NCI-H1930 (cell line): ENCODE data around the gene TEX13B.

Source experiments
- DNase-seq, 2 experiments: peaks; one replicate each; lab custom pipeline; 2025; lab: John Stamatoyannopoulos, UW

TEX13B gene

DNA sequence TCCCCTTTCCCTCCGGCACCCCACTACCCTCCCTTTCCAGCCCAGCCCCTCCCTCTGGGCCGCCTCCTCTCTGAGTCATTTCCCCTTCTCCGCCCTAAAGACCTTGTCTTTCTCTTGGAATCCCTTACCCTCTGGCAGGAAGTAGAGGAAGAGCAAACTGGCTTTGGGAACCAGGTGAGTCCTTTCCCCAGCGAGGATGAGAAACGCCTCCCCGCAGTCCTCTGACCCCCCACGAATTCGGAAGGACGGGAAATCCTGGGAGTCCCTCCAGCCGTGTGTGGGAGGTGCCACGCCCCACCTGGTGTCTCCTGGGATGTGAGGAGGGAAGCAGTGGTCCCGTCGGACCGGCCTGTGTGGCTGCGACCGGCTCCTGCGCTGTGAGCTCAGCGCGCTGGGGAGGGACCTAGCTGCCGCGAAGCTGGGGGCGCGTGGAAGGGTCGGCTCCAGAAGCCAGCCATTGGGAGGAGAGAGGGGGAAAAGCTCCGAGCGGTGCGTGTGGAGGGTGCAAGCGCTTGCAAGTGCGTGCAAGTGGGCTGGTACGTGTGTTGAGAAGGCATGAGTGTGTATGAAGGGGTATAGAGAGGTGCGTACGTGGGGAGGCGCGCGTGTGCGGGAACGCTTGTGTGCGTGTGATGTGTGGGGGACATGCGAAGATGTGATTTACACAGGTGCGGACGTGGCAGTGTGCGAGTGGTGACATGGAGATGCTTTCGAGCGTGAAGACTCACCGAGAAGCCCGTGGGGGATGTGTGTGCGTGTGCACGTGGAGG, 46.3 kb downstream of the TEX13B start:
- DNase-seq: no peak

DNA sequence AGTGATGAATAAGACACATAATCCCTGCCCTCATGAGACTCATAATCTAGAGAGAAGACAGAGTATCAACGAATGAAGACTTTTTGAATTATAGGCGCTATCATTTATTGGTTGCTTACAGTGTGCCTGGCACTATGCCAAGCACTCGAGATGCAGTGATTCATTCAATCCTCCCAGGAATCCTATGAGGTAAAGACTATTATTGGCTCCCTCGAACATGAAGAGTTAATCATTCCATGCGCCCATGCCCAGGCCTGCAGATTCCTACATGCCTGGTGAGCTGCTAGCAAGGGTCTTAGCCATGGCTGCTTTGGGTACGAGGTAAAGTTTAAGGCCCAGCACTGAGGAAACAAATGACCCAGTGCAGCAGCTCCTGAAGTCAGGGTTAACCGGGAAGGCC, 47.0 kb downstream of the TEX13B start:
- no peak for DNase-seq

DNA sequence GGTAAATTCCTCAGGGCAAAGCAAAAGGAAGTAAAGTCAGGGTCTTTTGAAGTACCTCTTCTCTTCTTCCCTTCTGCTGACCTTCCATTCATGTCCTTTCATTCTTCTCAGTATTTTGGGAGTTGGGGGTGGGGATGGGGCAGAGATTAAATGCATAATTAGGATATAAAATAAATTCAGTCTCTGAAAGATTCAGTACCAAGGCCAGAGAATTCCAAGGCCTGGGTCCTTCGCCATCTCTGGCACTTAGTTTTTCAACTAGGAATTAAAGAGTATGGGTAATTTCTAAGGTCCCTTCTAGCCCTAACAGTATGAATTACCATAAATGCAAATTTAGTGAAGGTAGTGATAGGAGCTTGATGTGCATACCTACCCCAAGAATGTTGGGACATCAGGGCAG, 47.9 kb downstream of the TEX13B start:
- DNase-seq: no peak
